Osteocyte (in vitro differentiated cells): ENCODE data around the gene PCGF3. TPM values are rescaled to one million over a fixed set of nuclear protein-coding genes. Genes with fewer than 3 reads are reported as not detected.

Experiments
- DNase-seq: peaks from one replicate; pipeline ENCODE4 v3.0.0; 2021; ENCODE audit warnings: mixed read lengths; ENCODE audit not compliant: unreplicated experiment; ENCODE audit errors: extremely low spot score
- H3K27ac Mint-ChIP-seq: one replicate; pipeline ENCODE4 v1.8.0; 2021; ENCODE audit warnings: mild to moderate bottlenecking, mixed read lengths; ENCODE audit not compliant: unreplicated experiment
- H3K27me3 Mint-ChIP-seq: one replicate; pipeline ENCODE4 v1.8.0; 2021; ENCODE audit warnings: mixed read lengths; ENCODE audit not compliant: unreplicated experiment
- H3K36me3 Mint-ChIP-seq: one replicate; pipeline ENCODE4 v1.8.0; 2021; ENCODE audit warnings: mixed read lengths; ENCODE audit not compliant: unreplicated experiment
- H3K4me1 Mint-ChIP-seq: one replicate; pipeline ENCODE4 v1.8.0; 2021; ENCODE audit warnings: mixed read lengths; ENCODE audit not compliant: unreplicated experiment
- H3K4me3 Mint-ChIP-seq: one replicate; pipeline ENCODE4 v1.8.0; 2021; ENCODE audit warnings: mild to moderate bottlenecking, moderate library complexity, mixed read lengths; ENCODE audit not compliant: unreplicated experiment
- H3K9me3 Mint-ChIP-seq: one replicate; pipeline ENCODE4 v1.8.0; 2021; ENCODE audit warnings: mixed read lengths; ENCODE audit not compliant: unreplicated experiment
- total RNA-seq: library from RNA; stranded (reverse); gene quantifications from 2 replicates; pipeline ENCODE4 v1.2.1, GENCODE V29; 2021
- TF ChIP-seq, protein P1 (sequence below): fragments of 200-600 bp; sonication (generic); IDR thresholded peaks from 2 replicates; pipeline ENCODE4 v1.5.0; 2021; ENCODE audit warnings: antibody characterized with exemption, mild to moderate bottlenecking, moderate library complexity

Gene PCGF3
- total RNA-seq, 1 donor from 2014 or later, result 70.0 TPM

DNA sequence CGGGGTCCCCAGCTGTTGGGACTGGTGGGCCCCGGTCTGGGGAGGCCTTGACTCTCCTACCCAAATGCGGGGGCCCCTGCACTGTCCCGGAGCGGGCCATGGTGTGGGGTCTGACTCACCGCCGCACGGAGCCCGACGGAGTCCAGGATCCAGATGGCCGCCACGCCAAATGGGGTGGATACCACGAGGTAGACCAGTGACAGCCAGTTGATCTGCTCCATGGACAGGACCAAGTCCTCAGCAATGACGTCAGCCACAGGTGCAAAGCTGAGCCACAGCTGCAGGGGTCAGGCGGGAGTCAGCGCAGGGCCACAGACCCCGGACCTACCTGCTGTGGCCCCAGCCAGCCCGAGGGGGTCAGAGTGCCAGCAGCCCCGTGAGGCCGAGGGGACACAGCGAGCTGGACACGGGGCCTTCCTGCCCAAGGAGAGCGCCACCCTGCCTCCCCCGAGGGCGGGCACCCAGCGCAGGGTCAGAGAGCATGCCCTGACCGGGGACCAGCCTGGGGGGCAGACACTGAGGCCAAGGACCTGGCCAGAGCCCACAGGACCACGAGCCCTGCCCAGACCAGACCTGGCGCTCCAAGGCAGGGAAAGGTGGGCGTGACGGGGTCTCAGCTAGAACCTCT lies 19.1 kb upstream of the PCGF3 start:
- Mint-ChIP-seq H3K36me3 (no peaks in the 10 kb centered on the region), H3K4me3 (no peak overlapping the region), H3K4me1 (peaks cover 15% of the 10 kb centered on the region), H3K27ac (no peak overlapping the region), H3K27me3 (no peaks in the 10 kb centered on the region), H3K9me3 (no peaks in the 10 kb centered on the region)
- TF ChIP-seq, protein P1, sequence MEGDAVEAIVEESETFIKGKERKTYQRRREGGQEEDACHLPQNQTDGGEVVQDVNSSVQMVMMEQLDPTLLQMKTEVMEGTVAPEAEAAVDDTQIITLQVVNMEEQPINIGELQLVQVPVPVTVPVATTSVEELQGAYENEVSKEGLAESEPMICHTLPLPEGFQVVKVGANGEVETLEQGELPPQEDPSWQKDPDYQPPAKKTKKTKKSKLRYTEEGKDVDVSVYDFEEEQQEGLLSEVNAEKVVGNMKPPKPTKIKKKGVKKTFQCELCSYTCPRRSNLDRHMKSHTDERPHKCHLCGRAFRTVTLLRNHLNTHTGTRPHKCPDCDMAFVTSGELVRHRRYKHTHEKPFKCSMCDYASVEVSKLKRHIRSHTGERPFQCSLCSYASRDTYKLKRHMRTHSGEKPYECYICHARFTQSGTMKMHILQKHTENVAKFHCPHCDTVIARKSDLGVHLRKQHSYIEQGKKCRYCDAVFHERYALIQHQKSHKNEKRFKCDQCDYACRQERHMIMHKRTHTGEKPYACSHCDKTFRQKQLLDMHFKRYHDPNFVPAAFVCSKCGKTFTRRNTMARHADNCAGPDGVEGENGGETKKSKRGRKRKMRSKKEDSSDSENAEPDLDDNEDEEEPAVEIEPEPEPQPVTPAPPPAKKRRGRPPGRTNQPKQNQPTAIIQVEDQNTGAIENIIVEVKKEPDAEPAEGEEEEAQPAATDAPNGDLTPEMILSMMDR, result no peak
- no peak for DNase-seq

DNA sequence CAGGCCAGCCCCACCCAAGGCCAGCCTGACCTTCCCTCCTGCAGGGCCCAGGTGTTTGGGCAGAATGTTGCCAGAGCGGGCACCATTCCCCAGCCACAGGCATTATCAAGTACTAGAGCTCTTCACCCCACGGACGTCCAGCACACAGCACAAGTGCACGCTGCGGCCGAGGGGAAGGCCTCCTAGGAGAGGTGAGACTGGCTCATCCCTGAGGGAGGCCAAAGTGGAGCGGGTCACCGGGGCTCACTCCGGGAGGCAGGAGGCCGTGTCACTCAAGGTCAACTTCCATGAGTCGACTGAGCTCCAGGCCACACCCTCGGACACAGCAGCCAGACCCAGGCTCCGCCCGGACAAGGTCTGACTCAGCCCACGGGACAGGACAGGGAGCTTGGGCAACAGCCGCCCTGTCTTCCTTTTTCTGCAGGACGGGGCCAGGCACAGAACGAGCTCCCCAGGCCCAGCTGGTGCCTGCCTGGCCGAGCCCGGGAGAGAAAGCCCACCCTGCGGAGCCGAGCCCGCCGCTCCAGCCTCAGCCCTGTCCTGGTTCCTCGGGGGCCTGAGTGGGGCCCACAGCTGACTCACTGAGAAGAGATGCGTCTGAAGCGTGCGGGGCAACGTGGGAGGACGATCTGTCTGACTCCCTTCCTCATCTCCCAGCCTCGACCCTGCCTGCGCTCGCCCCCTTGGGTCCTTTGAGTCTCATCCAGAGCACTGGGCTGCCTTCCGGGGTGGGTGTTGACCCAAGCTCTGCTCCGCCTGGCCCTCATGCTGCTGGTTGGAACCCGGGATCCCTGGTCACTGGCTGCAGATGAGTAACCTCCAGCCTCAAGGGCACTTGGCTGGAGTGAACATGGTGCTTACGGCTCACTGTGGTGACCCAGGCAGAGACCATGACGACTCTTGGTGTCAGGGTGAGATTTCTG lies 18.3 kb upstream of the PCGF3 start:
- TF ChIP-seq, protein P1, result no peak
- Mint-ChIP-seq H3K4me1 (peaks cover 15% of the 10 kb centered on the region), H3K36me3 (no peaks in the 10 kb centered on the region), H3K9me3 (no peaks in the 10 kb centered on the region), H3K27ac (no peak overlapping the region), H3K4me3 (no peak overlapping the region), H3K27me3 (no peaks in the 10 kb centered on the region)
- no peak for DNase-seq

DNA sequence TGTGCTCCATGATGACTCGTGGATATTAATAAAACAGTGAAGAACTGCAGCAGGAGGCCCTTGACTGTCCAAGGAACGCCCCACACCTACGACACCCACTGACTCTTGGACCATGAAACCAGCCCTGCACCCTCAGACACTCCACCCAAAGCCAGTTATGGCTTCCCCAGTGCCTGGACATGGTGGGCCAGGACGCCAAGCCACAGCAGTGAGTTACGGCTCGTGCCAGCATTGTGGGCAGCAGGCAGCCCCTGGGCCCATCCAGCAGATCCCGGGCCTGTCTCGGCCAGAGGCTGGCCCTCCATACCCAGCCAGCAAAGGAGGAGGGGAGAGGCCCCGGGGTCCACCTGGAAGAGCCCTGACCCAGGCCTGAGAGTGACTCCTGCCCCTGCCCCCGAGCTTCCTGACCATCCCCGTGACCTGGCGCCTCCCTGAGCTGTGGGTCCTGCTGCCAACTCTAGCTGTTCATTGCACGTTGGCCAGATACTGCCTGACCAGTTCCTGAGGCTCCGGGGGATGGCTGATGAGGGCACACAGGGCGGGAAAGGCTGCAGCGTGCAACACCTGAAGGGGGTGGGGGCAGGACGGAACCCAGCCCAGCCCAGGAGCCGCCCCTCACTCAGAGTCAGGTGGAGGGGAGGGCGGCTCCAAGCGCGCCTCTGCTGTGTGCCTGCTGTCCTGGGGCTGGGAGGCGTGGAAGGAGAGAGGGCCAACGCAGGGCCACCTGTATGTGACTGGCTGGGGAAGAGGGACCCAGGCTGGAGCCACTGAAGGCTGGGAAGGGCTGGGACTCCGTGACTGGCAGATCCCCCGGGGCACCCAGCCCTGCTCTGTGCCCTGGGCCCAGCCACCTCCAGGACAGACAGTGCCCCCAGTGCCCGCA lies 17.4 kb upstream of the PCGF3 start:
- TF ChIP-seq, protein P1, result no peak
- no peaks in the 10 kb centered on the region for H3K36me3 Mint-ChIP-seq
- no peak overlapping the region for H3K4me3 Mint-ChIP-seq
- H3K4me1 Mint-ChIP-seq, result peaks cover 15% of the 10 kb centered on the region
- H3K27me3 Mint-ChIP-seq, result no peaks in the 10 kb centered on the region
- no peak for DNase-seq
- H3K27ac Mint-ChIP-seq, result no peak overlapping the region
- H3K9me3 Mint-ChIP-seq, result no peaks in the 10 kb centered on the region

DNA sequence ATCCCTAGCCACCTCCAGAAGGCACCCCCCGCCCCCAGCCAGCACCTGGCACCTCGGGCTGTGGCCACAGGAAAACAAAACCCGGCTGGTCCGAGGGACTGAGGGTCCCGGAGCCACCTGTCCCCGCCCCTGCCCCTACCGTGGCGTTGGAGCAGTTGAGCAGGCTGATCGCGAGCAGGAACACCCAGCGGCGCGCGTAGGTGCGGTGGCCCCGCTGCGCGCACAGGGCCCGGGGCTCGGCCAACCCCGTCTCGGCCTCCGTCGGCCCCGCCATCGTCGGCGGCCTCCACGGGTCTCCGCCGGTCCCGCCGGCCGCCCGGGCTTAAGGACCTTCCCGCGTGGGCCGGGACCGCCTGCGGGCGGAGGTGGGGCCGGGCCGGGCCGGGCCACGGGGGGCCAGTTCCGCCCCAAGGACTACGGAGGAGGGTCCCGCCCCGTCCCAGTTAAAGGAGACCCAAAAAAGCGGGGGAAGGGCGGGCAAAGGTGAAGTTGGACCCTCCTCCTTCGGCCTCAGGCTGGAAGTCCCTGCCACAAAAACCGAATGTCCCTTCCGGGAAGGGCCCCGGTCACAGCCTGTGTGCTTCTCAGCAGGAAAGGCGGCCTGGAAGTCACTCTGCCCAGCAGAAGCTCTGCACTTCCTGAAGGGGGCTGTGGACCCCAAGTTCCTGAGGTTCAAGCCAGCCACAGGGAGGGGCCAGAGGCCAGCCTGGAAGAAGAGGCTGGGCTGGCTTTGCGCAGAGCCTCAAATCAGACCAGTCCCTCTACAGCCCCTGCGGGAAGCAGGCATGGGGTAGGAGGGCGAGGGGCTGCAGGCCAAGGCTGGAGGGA lies 16.6 kb upstream of the PCGF3 start, which contains the start of gene SLC49A3:
SLC49A3 (minus strand) TSS at position 298 of the 828 bp plus-strand sequence; CDS start at position 274, 24 bp downstream.
- Mint-ChIP-seq H3K36me3 (no peaks in the 10 kb centered on the region), H3K9me3 (no peaks in the 10 kb centered on the region), H3K4me3 (no peak within 1 kb of the TSS), H3K27me3 (no peaks in the 10 kb centered on the region), H3K4me1 (peaks cover 11% of the 10 kb centered on the region), H3K27ac (no peak within 1 kb of the TSS)
- DNase-seq, result no peak
- TF ChIP-seq, protein P1, result no peak
